Measurements from ENCODE around the gene ABI1.
"Not testable (repeated sequence)": the region's sequence is repeated elsewhere in the genome, so short reads cannot be mapped to it uniquely, and the experiment has no call there.

The ABI1 gene

GRCh38 chr10:26860443-26861204 is at the start of gene ABI1:
ABI1 (minus strand) TSS chr10:26860958; CDS start chr10:26860863, 95 bp downstream.
- DNase-seq (ENCODE audit: low read depth), result peak; percentile 99

GRCh38 chr10:26909753-26910152 is 49.0 kb upstream of the ABI1 start:
- DNase-seq (ENCODE audit: low read depth), result peak; percentile 62

- DNase-seq (ENCODE audit: low read depth), result not testable (repeated sequence)
These were observed 44.6 kb upstream of the ABI1 start for GRCh38 chr10:26905253-26905781.

- no peak for DNase-seq (ENCODE audit: low read depth)
These were observed 42.9 kb upstream of the ABI1 start for GRCh38 chr10:26903431-26904217.

GRCh38 chr10:26892306-26892923 is 31.7 kb upstream of the ABI1 start:
- DNase-seq (ENCODE audit: low read depth), result not testable (repeated sequence)

- peak; percentile 68 for DNase-seq (ENCODE audit: low read depth)
These were observed 30.2 kb upstream of the ABI1 start for GRCh38 chr10:26890956-26891355.

GRCh38 chr10:26887611-26888215 is 27.0 kb upstream of the ABI1 start:
- peak; percentile 7 for DNase-seq (ENCODE audit: low read depth)

- DNase-seq (ENCODE audit: low read depth), result peak; percentile 73
These were observed 21.0 kb upstream of the ABI1 start for GRCh38 chr10:26881600-26882331.

- DNase-seq (ENCODE audit: low read depth), result no peak
These were observed 19.0 kb upstream of the ABI1 start for GRCh38 chr10:26879744-26880143.

GRCh38 chr10:26870766-26871165 is 10.0 kb upstream of the ABI1 start:
- DNase-seq (ENCODE audit: low read depth), result no peak

GRCh38 chr10:26869528-26869927 is 8.8 kb upstream of the ABI1 start:
- no peak for DNase-seq (ENCODE audit: low read depth)

GRCh38 chr10:26863351-26864076 is 2.8 kb upstream of the ABI1 start:
- DNase-seq (ENCODE audit: low read depth), result no peak

- no peak for DNase-seq (ENCODE audit: low read depth)
These were observed 644 bp upstream of the ABI1 start for GRCh38 chr10:26861205-26861998.

- peak; percentile 82 for DNase-seq (ENCODE audit: low read depth)
These were observed 686 bp downstream of the ABI1 start for GRCh38 chr10:26860102-26860442.

- peak; percentile 9 for DNase-seq (ENCODE audit: low read depth)
These were observed 1.3 kb downstream of the ABI1 start for GRCh38 chr10:26859241-26860101.

GRCh38 chr10:26858707-26859034 is 2.1 kb downstream of the ABI1 start:
- DNase-seq (ENCODE audit: low read depth), result no peak

GRCh38 chr10:26857991-26858706 is 2.6 kb downstream of the ABI1 start:
- DNase-seq (ENCODE audit: low read depth), result peak; percentile 58

GRCh38 chr10:26857553-26857952 is 3.2 kb downstream of the ABI1 start:
- DNase-seq (ENCODE audit: low read depth), result not testable (repeated sequence)
